Stimulated activated memory B cell treated with anti-CD40 and anti-IgM and Interleukin-4, amounts not matched to agents 10 μg/mL and 1 μg/mL and 100 μg/mL, for 72 hours (primary cell): ENCODE measurements around the gene PPP6R2.

Experiments
- ATAC-seq: fragments of 150-1000 bp; cut with Tn5 transposase; 2 replicates; pipeline ENCODE4 v1.10.0; 2021
- H3K27ac Mint-ChIP-seq: one replicate; pipeline ENCODE4 v1.8.0; 2022; ENCODE audit warnings: mild to moderate bottlenecking, mixed read lengths
- H3K27me3 Mint-ChIP-seq: one replicate; pipeline ENCODE4 v1.8.0; 2022; ENCODE audit warnings: mixed read lengths
- H3K36me3 Mint-ChIP-seq: one replicate; pipeline ENCODE4 v1.8.0; 2022; ENCODE audit warnings: mixed read lengths
- H3K4me1 Mint-ChIP-seq: one replicate; pipeline ENCODE4 v1.8.0; 2022; ENCODE audit warnings: mixed read lengths
- H3K4me3 Mint-ChIP-seq: one replicate; pipeline ENCODE4 v1.8.0; 2022; ENCODE audit warnings: mild to moderate bottlenecking, moderate library complexity, mixed read lengths
- H3K9me3 Mint-ChIP-seq: one replicate; pipeline ENCODE4 v1.8.0; 2022; ENCODE audit warnings: mixed read lengths

The PPP6R2 gene

DNA sequence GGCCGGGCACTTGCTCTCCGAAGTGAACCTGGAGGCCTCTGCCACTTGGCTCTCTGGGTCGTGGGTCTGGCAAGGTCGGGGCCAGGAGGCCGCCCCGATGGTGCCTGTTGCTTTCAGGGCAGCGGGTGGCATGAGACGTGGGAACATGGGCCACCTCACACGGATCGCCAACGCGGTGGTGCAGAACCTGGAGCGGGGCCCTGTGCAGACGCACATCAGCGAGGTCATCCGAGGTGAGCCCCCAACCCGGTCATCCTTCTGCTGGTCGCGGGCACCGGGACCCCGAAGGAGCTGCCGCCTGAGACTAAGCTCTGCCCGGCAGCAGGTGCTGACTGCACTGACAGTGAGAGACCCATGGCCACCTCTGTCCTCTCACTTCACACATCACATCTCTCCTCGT lies 91.7 kb downstream of the PPP6R2 start:
- ATAC-seq = no peak
- Mint-ChIP-seq H3K9me3 (no peaks in the 10 kb centered on the region), H3K27ac (no peak overlapping the region), H3K36me3 (peaks cover 31% of the 10 kb centered on the region), H3K4me3 (no peak overlapping the region), H3K4me1 (no peaks in the 10 kb centered on the region), H3K27me3 (no peaks in the 10 kb centered on the region)

DNA sequence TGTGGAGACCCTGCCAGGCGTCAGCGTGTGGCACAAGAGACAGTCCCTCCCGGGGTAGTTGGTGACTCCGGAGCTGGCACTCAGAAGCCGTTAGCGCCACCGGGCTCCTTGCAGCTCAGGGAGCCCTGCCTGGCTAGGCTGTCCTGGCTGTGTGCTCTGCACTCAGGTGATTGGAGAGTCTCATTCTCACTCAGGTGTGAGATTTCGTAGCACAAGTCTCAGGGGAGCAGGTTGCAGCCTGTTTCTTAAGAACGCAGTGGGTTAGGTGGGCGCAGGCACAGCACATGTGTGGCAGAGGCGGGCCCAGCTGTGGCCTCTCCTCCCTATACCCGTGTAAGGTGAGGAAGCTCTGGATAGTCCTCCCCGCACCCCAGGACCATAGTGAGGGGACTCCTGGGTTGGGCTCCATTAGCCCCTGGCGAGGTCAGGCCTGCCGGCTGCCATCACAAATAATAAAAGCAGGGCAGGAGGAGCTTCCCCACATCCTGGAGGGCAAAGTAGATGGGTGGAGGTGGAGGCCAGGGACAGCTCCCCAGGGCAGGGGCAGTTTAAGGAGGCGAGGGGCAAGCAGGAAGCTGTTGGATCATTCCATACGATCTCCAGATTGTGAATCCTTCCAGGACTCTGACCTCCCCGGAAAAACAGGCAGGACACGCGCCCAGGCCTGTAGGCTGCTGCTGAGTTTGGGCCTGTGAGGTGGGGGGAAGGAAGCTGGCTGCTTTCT lies 92.3 kb downstream of the PPP6R2 start:
- Mint-ChIP-seq H3K27ac (no peak overlapping the region), H3K27me3 (no peaks in the 10 kb centered on the region), H3K4me3 (no peak overlapping the region), H3K4me1 (no peaks in the 10 kb centered on the region), H3K9me3 (no peaks in the 10 kb centered on the region), H3K36me3 (peaks cover 25% of the 10 kb centered on the region)
- no peak for ATAC-seq

DNA sequence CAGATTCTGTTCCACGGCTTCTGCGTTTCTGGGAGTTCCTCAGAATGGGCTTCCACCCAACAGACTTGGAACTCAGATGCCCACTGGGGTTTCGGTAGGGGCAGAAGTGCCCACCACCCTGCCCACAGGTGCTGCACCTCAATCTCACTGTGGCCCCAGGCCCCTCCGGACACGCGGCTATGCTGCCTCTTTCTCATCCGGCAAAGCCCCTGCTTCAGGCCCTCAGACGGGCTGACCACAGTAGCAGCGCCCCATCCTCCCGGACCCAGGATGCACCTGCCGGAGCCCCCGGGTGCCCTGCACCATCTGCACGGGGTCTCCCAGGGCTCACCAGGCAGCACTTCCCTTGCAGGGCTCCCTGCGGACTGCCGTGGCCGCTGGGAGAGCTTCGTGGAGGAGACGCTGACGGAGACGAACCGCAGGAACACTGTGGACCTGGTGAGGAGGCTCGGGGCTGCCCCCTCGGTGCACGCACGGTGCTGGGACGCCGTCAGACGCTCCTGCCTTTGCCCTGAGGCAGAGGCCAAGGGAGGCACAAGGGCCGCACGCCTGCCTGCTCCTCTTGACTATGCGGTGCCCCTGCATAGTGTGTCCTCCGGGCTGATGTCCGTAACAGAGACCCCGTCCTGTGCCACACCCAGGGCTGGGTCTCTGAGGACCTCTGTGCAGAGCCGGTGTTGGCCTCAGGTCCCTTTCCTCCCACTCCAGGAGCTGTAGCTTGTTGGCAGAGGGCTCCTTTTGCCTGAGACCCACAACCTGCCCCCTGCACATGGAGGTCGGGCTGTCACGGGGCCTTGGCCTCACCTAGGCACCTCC lies 93.1 kb downstream of the PPP6R2 start:
- ATAC-seq = no peak
- Mint-ChIP-seq H3K27ac (no peak overlapping the region), H3K4me1 (no peaks in the 10 kb centered on the region), H3K27me3 (no peaks in the 10 kb centered on the region), H3K9me3 (no peaks in the 10 kb centered on the region), H3K4me3 (no peak overlapping the region), H3K36me3 (peaks cover 23% of the 10 kb centered on the region)

DNA sequence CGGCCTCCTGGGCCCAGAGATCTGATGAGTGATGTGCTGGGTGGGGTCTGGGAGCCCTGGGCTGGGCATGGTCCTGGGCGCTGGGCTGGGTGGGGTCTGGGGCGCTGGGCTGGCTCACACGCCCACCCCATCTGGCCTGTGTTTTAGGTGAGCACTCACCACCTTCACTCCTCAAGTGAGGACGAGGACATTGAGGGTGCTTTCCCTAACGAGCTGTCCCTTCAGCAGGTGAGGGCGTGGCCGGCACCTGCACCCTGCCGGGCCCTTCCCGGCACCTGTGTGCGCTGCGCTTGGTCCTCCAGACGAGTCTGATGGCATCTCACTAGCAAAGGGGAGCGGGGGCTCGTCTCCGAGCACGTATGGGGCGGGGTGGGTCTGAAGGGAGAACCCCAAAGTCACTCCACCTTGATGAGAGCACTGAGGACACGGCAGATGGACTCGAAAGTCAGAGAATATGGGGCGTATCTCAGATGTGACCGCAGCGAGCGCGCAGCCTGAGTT lies 93.8 kb downstream of the PPP6R2 start:
- ATAC-seq = no peak
- Mint-ChIP-seq H3K27ac (no peak overlapping the region), H3K4me3 (no peak overlapping the region), H3K9me3 (no peaks in the 10 kb centered on the region), H3K27me3 (no peaks in the 10 kb centered on the region), H3K36me3 (peaks cover 22% of the 10 kb centered on the region), H3K4me1 (no peaks in the 10 kb centered on the region)

DNA sequence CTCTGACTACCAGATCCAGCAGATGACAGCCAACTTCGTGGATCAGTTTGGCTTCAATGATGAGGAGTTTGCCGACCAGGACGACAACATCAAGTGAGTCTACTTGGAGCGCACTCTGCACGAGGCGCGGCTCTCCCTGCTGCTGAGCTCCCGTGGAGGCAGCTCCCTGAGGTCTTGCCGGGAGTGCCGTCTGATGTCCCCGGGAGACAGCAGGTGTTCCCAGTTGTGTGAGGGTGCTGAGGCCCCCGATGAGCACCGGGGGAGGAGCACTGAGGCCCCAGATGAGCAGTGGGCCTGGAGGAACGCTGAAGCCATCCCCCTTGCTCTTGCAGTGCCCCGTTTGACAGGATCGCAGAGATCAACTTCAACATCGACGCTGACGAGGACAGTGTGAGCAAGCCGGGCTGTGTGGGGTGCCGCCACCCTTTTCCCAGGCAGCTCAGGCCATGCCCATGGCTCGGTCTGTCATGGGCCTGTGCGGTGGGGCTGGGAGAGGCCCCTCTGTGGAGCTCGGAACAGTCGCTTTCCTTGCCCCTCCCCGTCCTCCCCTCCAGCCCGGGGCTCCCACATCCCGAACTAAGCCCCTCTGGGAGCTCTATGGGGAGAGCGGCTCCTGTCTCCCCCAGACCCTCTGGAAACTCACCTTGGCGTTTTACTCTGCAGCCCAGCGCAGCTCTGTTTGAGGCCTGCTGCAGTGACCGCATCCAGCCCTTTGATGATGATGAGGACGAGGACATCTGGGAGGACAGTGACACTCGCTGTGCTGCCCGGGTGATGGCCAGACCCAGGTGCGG lies 94.6 kb downstream of the PPP6R2 start:
- Mint-ChIP-seq H3K4me3 (no peak overlapping the region), H3K4me1 (no peaks in the 10 kb centered on the region), H3K27me3 (no peaks in the 10 kb centered on the region), H3K9me3 (no peaks in the 10 kb centered on the region), H3K36me3 (peaks cover 21% of the 10 kb centered on the region), H3K27ac (no peak overlapping the region)
- no peak for ATAC-seq

DNA sequence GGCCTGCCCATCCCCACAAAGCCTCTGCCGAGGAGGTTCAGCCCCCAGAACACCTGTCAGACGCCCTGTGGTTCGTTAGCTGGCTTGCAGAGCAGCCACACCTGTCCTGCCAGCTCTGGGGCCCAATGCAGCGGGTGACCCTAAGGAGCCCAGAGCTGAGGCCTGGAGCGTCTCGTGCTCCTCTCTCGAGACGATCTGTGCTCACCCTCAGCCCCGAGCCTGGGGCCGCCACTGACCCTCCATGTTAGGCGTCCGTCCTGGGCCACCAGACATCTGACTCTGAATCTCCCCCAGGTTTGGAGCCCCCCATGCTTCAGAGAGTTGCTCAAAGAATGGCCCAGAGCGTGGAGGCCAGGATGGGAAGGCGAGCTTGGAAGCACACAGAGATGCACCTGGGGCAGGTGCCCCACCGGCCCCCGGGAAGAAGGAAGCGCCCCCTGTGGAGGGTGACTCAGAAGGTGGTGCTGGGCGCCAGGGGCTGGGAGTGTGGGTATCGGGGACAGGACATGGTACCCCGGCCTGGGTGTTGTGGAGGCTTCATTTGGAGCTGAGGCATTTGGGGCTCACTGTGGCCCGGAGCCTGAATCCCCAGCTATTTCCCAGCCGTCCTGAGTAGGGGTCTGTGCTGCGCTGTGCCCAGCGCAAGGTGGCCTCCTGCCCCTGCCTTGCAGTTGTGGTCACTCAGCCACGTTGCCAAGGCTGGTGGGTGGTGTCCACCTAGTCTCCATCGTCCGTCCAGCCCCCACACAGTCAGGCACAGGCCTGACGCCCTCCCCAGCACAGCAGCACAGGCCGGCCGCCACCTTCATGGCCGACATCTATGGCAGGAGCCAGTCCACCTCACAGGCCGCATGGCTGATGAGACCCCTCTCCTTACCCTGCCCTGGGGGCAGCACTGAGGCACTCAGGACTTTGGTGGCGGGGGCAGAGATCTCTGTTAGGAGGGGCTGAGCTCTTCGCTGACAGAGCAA lies 95.5 kb downstream of the PPP6R2 start:
- Mint-ChIP-seq H3K4me3 (no peak overlapping the region), H3K27me3 (no peaks in the 10 kb centered on the region), H3K27ac (no peak overlapping the region), H3K4me1 (no peaks in the 10 kb centered on the region), H3K36me3 (peaks cover 26% of the 10 kb centered on the region), H3K9me3 (no peaks in the 10 kb centered on the region)
- ATAC-seq = no peak

DNA sequence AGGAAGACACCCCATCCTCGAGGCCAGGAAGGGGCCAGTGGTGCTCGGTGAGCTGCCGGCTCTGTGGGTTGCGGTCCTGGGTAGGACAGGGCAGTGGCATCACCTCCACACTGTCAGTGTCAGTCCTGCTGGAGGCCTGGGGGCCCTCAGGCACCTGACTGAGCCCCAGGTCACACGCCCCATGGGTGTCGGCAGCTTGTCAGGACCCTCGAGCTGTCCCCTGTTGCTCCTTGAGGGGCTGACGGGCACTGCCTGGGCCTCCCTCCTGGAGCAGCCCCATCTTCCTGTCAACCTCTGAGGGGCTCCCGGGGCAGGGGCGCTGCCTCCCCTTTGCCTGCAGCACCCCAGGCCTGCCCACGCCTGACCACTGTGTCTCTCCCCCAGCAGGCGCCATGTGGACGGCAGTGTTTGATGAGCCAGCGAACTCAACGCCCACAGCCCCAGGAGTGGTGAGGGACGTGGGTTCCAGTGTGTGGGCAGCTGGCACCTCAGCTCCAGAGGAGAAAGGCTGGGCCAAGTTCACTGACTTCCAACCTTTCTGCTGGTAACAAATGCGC lies 96.3 kb downstream of the PPP6R2 start:
- H3K4me1 Mint-ChIP-seq = no peaks in the 10 kb centered on the region
- no peak overlapping the region for H3K27ac Mint-ChIP-seq
- no peaks in the 10 kb centered on the region for H3K27me3 Mint-ChIP-seq
- ATAC-seq = no peak
- H3K4me3 Mint-ChIP-seq = no peak overlapping the region
- no peaks in the 10 kb centered on the region for H3K9me3 Mint-ChIP-seq
- peaks cover 27% of the 10 kb centered on the region for H3K36me3 Mint-ChIP-seq

DNA sequence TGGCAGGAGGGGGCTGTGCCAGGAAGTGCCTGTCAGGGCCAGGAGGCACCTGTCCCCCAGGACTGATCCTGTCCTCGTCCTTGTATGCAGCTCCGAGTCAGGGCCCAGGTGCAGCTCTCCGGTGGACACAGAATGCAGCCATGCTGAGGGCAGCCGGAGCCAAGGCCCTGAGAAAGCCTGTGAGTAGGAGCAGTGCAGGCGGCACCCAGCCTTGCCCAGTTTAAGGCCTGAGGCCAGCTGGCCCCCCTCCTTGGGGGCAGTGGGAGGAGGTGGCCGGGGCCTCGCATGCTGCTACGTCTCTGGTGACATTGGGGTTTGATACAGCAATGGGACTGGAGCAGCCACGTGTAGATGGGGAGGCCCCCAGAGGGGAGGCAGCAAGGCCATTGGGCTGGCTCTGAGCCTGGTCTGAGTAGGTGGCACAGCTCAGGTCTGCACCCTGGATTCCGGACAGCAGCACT lies 96.8 kb downstream of the PPP6R2 start:
- Mint-ChIP-seq H3K27ac (no peak overlapping the region), H3K27me3 (no peaks in the 10 kb centered on the region)

DNA sequence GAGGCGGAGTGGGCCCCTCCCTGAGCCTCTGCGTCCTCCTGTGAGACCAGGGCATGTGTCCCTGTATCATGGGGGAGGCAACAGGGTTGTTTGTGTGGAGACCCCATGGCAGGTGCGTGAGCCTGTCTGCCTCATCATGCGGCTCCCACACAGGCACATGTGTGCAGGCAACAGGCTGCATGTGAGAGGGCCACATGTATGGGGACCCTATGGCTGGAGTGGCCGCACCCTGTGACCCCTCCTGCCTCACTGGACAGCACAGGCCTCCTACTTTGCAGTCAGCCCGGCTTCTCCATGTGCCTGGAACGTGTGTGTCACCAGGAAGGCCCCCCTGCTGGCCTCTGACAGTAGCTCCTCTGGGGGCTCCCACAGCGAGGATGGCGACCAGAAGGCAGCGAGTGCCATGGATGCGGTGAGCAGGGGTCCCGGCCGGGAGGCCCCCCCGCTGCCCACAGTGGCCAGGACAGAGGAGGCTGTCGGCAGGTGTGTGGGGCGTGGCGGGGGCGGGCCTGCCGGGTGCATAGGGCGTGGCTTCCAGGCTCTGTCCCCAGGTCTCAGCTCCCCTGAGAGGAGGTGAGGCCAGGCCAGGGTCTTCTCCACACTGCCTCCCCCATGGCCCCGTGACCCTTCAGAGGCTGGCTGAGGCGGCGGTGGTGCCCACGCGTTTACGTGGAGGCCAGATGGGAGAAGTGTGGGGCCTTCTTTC lies 97.6 kb downstream of the PPP6R2 start:
- peak overlapping the region; percentile 22 for H3K27ac Mint-ChIP-seq

More for the DNA sequence above, 96.8 kb downstream of the PPP6R2 start:
- Mint-ChIP-seq H3K9me3 (no peaks in the 10 kb centered on the region), H3K4me3 (no peak overlapping the region), H3K4me1 (peaks cover 2% of the 10 kb centered on the region), H3K36me3 (peaks cover 25% of the 10 kb centered on the region)
- no peak for ATAC-seq

DNA sequence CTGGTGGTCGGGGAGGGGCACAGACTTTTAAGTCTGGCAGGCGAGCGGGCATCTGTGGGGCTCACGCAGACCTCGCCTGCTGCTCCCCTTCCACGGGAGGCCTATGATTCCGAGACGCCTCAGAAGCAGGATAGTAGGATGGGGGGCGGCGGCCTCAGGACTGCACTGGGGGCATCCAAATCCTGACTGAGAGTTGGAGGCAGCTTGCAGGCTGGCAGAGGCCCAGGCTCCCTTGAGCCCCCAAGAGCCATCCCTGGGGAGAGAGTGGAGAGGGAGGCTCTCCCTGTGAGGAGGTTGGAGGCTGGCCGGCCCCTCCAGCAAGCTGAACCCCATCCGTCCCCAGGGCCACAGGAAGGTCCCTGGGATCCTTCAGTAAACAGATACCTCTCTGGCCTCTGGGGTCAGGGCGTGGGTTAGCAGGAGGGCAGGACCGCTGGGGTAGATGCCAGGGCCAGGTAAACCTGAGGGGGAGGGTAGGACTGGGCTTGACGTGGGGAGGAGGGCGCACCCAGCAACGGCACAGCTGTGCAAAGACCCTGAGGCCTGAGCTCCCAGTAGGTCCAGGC lies 98.4 kb downstream of the PPP6R2 start:
- peaks cover 17% of the 10 kb centered on the region for H3K36me3 Mint-ChIP-seq
- peak overlapping the region; percentile 22 for H3K27ac Mint-ChIP-seq
- no peak overlapping the region for H3K4me3 Mint-ChIP-seq
- ATAC-seq = no peak
- peaks cover 18% of the 10 kb centered on the region for H3K4me1 Mint-ChIP-seq
- H3K27me3 Mint-ChIP-seq = no peaks in the 10 kb centered on the region
- H3K9me3 Mint-ChIP-seq = no peaks in the 10 kb centered on the region

More for the DNA sequence above, 97.6 kb downstream of the PPP6R2 start:
- Mint-ChIP-seq H3K4me3 (no peak overlapping the region), H3K36me3 (peaks cover 17% of the 10 kb centered on the region), H3K9me3 (no peaks in the 10 kb centered on the region), H3K27me3 (no peaks in the 10 kb centered on the region), H3K4me1 (peaks cover 10% of the 10 kb centered on the region)
- peak; percentile 4 for ATAC-seq

DNA sequence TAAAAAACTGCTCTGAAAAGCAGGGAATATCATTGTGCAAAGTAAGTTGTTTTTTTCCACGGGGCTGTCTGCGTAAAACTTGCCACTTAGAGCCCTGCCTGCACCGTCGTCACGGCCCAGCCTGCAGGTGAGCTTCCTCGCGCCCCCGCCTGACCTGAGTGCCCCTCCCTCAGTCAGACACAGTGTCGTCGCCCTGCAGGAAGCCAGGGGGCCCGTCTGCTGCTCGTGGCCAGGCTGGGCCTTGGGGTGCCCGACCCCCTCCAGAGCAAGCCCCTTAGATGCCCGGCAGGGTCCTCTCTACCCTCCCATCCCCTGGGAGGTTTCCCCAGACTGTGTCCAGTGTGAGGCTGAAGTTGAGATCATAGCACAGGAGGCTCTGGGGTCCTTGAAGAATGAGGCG lies 100.1 kb downstream of the PPP6R2 start:
- Mint-ChIP-seq H3K27ac (no peak overlapping the region), H3K27me3 (no peaks in the 10 kb centered on the region), H3K36me3 (peaks cover 26% of the 10 kb centered on the region), H3K4me3 (no peak overlapping the region), H3K9me3 (no peaks in the 10 kb centered on the region), H3K4me1 (peaks cover 19% of the 10 kb centered on the region)
- peak; percentile 5 for ATAC-seq

DNA sequence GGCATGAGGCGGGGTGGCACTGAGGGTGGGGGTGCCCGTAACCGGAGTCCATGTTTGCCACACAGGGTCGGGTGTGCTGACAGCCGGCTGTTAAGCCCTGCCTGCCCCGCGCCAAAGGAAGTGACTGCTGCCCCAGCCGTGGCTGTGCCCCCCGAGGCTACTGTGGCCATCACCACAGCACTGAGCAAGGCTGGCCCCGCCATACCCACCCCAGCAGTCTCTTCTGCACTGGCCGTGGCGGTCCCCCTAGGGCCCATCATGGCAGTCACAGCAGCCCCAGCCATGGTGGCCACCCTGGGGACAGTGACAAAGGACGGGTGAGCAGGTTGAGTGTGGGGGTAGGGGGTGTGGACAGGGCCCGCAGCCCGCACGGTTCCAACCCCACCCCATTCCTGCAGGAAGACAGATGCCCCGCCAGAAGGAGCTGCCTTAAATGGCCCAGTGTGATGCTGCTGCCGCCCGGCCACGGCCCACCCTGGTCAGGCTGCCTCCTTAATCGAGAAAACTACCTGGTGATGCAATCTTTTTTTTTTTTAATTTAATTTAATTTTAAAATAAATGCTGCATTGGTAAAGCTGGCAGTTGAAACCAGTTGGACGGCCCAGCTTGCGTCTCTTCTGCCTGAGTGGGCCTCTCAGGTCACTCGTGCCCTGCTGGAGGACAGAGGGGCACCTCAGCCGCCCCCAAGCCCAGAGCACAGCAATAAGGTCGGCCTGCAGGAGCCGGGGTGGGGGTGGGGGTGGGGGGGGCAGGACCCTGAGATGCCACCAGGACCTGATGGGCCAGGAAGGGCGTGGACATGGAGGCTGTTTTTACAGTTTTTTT lies 100.9 kb downstream of the PPP6R2 start:
- H3K4me1 Mint-ChIP-seq = peaks cover 19% of the 10 kb centered on the region
- H3K36me3 Mint-ChIP-seq = peaks cover 34% of the 10 kb centered on the region
- ATAC-seq = peak; percentile 14
- H3K27ac Mint-ChIP-seq = no peak overlapping the region
- no peaks in the 10 kb centered on the region for H3K27me3 Mint-ChIP-seq
- H3K4me3 Mint-ChIP-seq = no peak overlapping the region
- no peaks in the 10 kb centered on the region for H3K9me3 Mint-ChIP-seq

DNA sequence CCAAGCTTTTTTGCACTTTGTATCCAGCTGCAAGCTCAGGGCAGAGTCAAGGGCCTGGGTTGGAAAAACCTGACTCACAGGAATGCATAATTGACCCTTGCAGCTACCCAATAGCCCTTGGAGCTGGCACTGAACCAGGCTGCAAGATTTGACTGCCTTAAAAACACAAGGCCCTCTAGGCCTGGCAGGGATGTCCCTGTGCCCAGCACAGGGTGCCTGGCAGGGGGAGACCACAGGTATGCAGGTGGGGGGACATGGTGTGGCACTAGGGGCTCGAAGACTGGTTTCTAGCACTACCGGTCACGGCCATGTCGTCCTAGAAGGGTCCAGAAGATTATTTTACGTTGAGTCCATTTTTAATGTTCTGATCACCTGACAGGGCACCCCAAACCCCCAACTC lies 101.5 kb downstream of the PPP6R2 start:
- Mint-ChIP-seq H3K27ac (peak overlapping the region; percentile 62), H3K4me1 (peaks cover 24% of the 10 kb centered on the region), H3K36me3 (peaks cover 39% of the 10 kb centered on the region), H3K9me3 (no peaks in the 10 kb centered on the region), H3K27me3 (no peaks in the 10 kb centered on the region), H3K4me3 (no peak overlapping the region)
- ATAC-seq = no peak
